Suprapubic skin (tissue), 3 donors: Measurements from ENCODE around the gene PQBP1.

Source experiments
- CTCF ChIP-seq, 2 donors: fragments of 200-600 bp in 1 of 2; fragments of 450-650 bp in 1 of 2; sonication (generic) in 1 of 2; IDR thresholded peaks; one replicate each; pipeline ENCODE4 v1.5.1; 2016 to 2019; ENCODE audit warnings: antibody characterized with exemption in 2 of 2, mild to moderate bottlenecking in 1 of 2, moderate library complexity in 1 of 2
- POLR2A ChIP-seq, 2 donors: fragments of 450-650 bp; IDR thresholded peaks; one replicate each; pipeline ENCODE4 v1.6.1; 2017; ENCODE audit warnings: antibody characterized with exemption in 2 of 2, mild to moderate bottlenecking in 2 of 2, moderate library complexity in 2 of 2

DNA sequence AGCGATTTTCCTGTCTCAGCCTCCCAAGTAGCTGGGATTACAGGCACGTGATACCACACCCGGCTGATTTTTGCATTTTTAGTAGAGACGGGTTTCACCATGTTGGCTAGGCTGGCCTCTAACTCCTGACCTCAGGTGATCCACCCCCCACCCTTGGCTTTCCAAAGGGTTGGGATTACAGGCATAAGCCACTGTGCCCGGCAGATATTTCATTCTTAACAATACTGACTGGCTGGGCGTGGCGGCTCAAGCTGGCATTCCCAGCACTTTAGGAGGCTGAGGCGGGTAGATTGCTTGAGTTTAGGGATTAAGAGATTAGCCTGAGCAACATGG, 1.3 kb downstream of the PQBP1 start:
- TF ChIP-seq CTCF (IDR thresholded peaks at IDR 0.05) (no peak), POLR2A (IDR thresholded peaks at IDR 0.05) (no peak)
